NCI-H128 (cell line): ENCODE results near the gene SLC6A12.

Experiments
- DNase-seq: peaks from one replicate; lab custom pipeline; 2025; ENCODE audit not compliant: unreplicated experiment; lab: John Stamatoyannopoulos, UW

The SLC6A12 gene

GRCh38 chr12:214003-214741 is at the start of gene SLC6A12:
Gene SLC6A12, minus strand, starts transcription at chr12:214157. Its CDS starts 4,171 bp downstream, at chr12:209986.
- DNase-seq: no peak

- DNase-seq: no peak
These were observed 49.6 kb upstream of the SLC6A12 start for GRCh38 chr12:263574-263973.

GRCh38 chr12:262817-263216 is 48.9 kb upstream of the SLC6A12 start, which contains the start of gene SLC6A13:
Gene SLC6A13, minus strand, starts transcription at chr12:262836. Its CDS starts 2,784 bp downstream, at chr12:260052.
- DNase-seq: no peak

- no peak for DNase-seq
These were observed 48.2 kb upstream of the SLC6A12 start for GRCh38 chr12:262113-262512.

GRCh38 chr12:257521-258321 is 43.8 kb upstream of the SLC6A12 start:
- DNase-seq: no peak

GRCh38 chr12:256958-257357 is 43.0 kb upstream of the SLC6A12 start:
- no peak for DNase-seq

- no peak for DNase-seq
These were observed 42.3 kb upstream of the SLC6A12 start for GRCh38 chr12:256225-256624.

- DNase-seq: no peak
These were observed 41.0 kb upstream of the SLC6A12 start for GRCh38 chr12:254912-255311.

GRCh38 chr12:254039-254438 is 40.1 kb upstream of the SLC6A12 start:
- no peak for DNase-seq

GRCh38 chr12:253116-253831 is 39.3 kb upstream of the SLC6A12 start:
- no peak for DNase-seq

GRCh38 chr12:252636-253035 is 38.7 kb upstream of the SLC6A12 start:
- no peak for DNase-seq

- no peak for DNase-seq
These were observed 33.3 kb upstream of the SLC6A12 start for GRCh38 chr12:247271-247670.

- DNase-seq: no peak
These were observed 29.4 kb upstream of the SLC6A12 start for GRCh38 chr12:243381-243780.

GRCh38 chr12:242496-242895 is 28.5 kb upstream of the SLC6A12 start:
- no peak for DNase-seq

GRCh38 chr12:241266-241665 is 27.3 kb upstream of the SLC6A12 start:
- DNase-seq: no peak

- DNase-seq: no peak
These were observed 26.6 kb upstream of the SLC6A12 start for GRCh38 chr12:240566-240965.

- no peak for DNase-seq
These were observed 24.9 kb upstream of the SLC6A12 start for GRCh38 chr12:238736-239398.

GRCh38 chr12:238116-238515 is 24.2 kb upstream of the SLC6A12 start:
- no peak for DNase-seq

GRCh38 chr12:237026-237815 is 23.3 kb upstream of the SLC6A12 start:
- no peak for DNase-seq

GRCh38 chr12:236445-236844 is 22.5 kb upstream of the SLC6A12 start:
- no peak for DNase-seq
